Omental fat pad (tissue), 4 donors: ENCODE measurements around the gene EIF4H. TPM values are rescaled to one million over a fixed set of nuclear protein-coding genes. Genes with fewer than 3 reads are reported as not detected.

ENCODE experiments used
- ATAC-seq: fragments of 150-250 bp; one replicate; pipeline ENCODE4 v1.9.1; 2016; ENCODE audit warnings: mild to moderate bottlenecking, moderate library complexity; ENCODE audit not compliant: low FRiP score
- DNase-seq: peaks from one replicate; pipeline ENCODE4 v3.0.0-alpha.2; 2019; ENCODE audit warnings: low spot score
- total RNA-seq, 4 donors: library from RNA; depleted of rRNA; stranded (reverse); fragments of >200 nt; gene quantifications; one replicate each; pipeline ENCODE4 v1.1.0, GENCODE V29; 2016
- TF ChIP-seq, protein P1 (sequence below), 3 donors: fragments of 450-650 bp; IDR thresholded peaks; one replicate each; pipeline ENCODE4 v1.5.1; 2016 to 2017; ENCODE audit warnings: antibody characterized with exemption in 3 of 3, mild to moderate bottlenecking in 3 of 3, moderate library complexity in 2 of 3

Gene EIF4H
- 100 to 1,000 TPM; 195 to 284 (median 229) TPM for total RNA-seq

DNA sequence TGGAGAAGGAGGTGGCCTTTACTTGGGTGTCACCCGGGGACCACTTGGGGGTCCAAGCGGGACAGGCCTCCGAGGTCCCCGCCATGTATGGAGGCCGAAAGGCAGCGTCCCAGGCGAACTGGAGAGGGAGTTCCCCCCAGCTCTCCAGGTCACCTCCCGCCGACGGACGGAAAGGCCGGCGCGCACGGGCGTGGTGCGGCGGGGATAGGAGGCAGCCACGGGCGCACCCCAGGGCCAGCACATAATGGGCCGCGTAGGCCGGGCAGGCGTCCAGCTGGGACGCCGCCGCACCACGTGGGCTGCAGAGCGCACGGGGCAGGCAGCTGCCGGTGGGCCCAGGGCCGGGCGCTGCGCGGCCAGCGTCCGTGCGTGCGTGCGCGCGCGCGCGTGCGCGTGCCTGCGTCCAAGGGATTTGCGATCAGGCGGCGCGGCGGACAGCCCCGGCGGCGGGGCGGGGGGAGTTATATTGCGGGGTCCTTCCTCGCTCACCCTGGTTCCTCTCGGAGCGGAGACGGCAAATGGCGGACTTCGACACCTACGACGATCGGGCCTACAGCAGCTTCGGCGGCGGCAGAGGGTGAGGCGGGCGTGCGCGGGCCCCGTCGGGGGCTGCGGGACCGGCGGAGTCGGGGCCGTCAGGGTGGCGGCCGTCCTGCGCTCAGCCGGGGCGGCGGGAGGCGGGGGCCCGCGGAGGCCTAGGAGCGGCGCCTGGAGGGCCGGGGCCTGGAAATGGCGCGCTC lies at the start of gene EIF4H:
Gene EIF4H (plus strand): TSS at position 491 of the 740 bp plus-strand sequence. CDS start 28 bp downstream, at position 519.
- peak; percentile 97 for ATAC-seq
- peak; percentile 82 for DNase-seq
- TF ChIP-seq, protein P1, sequence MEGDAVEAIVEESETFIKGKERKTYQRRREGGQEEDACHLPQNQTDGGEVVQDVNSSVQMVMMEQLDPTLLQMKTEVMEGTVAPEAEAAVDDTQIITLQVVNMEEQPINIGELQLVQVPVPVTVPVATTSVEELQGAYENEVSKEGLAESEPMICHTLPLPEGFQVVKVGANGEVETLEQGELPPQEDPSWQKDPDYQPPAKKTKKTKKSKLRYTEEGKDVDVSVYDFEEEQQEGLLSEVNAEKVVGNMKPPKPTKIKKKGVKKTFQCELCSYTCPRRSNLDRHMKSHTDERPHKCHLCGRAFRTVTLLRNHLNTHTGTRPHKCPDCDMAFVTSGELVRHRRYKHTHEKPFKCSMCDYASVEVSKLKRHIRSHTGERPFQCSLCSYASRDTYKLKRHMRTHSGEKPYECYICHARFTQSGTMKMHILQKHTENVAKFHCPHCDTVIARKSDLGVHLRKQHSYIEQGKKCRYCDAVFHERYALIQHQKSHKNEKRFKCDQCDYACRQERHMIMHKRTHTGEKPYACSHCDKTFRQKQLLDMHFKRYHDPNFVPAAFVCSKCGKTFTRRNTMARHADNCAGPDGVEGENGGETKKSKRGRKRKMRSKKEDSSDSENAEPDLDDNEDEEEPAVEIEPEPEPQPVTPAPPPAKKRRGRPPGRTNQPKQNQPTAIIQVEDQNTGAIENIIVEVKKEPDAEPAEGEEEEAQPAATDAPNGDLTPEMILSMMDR (IDR thresholded peaks at IDR 0.05), result no peak

DNA sequence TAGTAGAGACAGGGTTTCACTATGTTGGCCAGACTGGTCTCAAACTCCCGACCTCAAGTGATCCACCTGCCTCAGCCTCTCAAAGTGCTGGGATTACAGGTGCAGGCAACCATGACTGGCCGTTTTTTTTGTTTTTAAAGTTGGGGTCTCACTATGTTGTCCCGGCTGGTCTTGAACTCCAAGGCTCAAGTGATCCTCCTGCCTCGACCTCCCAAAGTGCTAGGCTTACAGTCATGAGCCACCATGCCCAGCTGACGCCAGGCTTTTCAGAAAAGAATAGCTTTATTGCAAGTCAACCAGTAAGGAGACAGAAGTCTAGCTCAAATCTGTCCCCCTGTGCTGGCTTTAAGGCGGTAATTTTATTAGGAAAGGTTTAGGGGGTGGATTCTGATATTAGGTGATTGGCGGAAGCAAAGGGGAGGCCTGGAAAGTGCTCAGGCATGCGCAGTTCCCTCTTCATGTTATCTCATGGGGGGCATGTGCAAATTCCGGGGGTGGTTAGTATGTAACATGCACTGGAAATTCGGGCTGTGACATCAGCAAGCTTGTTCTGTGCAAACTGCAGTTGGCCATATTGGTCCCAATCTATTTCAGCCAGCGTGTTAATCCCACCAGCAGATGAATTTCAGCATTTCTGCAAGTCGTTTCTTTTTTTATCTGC lies 47.8 kb upstream of the EIF4H start:
- ATAC-seq, result no peak
- DNase-seq, result no peak
- TF ChIP-seq, protein P1 (IDR thresholded peaks at IDR 0.05), result no peak

DNA sequence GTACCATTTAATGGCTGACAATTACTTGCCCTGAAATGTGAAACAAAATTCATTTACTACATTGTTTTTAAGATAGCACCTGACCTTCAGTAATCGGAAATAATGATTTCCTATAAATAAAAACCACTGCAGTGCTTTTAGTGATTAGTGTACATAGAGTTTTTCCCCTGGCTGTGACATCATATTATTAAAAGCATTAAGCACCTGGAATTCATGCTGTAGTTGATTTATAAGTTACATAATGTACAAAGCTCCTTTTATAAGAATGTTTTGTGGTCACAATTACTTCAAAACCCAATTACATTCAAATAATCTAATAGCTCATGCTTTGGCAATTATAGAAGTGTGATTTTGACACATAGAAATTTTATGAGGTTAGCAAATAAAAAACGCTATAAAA lies 44.3 kb upstream of the EIF4H start:
- ATAC-seq (no peak), DNase-seq (no peak)
- TF ChIP-seq, protein P1 (IDR thresholded peaks at IDR 0.05), result no peak

DNA sequence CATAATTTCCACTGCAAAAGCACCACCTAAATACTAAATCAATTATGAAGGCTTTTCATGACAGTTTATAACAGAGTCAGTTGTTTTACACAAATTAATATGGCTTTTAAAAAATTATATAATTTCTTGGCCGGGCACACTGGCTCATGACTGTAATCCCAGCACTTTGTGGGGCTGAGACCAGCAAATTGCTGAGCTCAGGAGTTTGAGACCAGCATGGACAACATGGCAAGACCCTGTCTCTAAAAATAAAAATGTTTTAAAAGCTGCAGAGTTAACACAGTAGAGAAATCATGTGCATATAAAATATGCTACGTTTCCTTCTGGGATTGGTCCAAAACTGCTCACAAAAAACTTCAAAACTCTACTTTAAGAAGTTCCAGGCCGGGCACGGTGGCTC lies 43.6 kb upstream of the EIF4H start:
- TF ChIP-seq, protein P1 (IDR thresholded peaks at IDR 0.05), result no peak
- no peak for ATAC-seq
- DNase-seq, result no peak

DNA sequence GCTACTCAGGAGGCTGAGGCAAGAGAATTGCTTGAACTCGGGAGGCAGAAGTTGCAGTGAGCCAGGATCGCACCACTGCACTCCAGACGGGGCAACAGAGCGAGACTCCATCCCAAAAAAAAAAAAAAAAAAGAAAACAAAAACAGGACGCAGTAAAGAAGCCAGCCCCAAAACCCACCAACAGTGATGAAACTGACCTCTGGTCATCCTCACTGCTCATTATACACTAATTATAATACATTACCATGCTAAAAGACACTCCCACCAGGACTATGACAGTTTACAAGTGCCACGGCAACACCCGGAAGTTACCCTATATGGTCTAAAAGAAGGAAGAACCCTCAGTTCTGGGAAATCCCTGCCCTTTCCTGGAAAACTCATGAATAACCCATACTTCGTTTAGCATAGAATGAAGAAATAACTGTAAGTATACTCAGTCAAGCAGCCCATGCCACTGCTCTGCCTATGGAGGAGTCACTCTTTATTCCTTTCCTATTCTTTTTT lies 40.0 kb upstream of the EIF4H start:
- no peak for DNase-seq
- no peak for ATAC-seq
- TF ChIP-seq, protein P1 (IDR thresholded peaks at IDR 0.05), result no peak

DNA sequence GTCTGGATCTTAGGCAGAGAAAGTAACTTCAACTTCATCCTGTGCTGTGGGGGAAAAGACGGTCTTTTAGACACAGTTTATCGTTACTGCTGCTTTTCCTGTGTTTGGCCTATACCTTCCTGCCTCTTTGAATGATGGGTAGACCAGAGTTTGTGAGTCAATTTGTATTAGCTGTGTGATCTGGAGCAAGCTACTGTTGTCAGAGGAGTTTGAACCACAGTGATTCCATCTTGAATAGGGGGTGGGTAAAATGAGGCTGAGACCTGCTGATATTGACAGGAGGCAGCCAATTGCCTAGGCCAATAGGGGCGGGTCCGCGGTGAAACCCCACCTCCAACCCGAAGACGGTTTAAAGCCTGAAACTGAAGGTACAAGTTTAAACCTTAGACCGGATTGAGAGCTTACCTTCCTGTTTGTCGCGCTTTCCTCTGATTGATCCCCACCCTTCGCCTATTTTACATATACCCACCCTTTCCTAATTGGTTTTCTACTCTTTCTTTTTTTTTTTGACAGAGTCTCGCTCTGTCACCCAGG lies 35.8 kb upstream of the EIF4H start:
- no peak for DNase-seq

More for the DNA sequence above, 35.8 kb upstream of the EIF4H start:
- no peak for ATAC-seq
- TF ChIP-seq, protein P1 (IDR thresholded peaks at IDR 0.05), result no peak
